ENCODE measurements around the gene CLSTN2. TPM values are rescaled to one million over a fixed set of nuclear protein-coding genes. Genes with fewer than 3 reads are reported as not detected.

Gene CLSTN2
- total and polyA plus RNA-seq, 4 donors = 0.09 to 2.2 (median 0.55) TPM

GRCh38 chr3:140545197-140545596 is 610.2 kb downstream of the CLSTN2 start:
- 83% methylated on average over 1 of the region's 1 CpG for WGBS

DNA sequence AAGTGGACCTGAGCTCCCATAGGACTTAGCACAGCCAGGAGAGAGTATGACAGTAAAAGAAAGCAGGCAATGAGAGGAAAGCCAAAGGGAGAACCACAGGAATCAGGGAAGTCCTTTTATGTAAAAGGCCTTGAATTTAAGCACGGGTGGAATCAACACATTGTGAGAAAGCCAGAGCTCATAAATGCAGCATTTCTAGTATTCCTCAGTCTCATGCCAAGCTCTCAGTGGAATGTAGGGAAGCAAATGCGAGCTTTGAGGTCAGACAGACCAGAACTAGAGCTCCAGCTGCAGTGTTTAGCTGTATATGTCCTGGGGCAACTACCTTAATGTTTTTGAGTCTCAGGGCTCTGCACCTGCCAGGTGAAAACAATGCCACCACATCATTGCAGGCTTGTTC is 610.8 kb downstream of the CLSTN2 start:
- DNase-seq (ENCODE audit: low spot score) = no peak
- no peak for TF ChIP-seq GABPA (IDR thresholded peaks at IDR 0.05 in 1 of 2, conservative IDR thresholded peaks at IDR 0.05 in 1 of 2)
- TF ChIP-seq RAD21 (IDR thresholded peaks at IDR 0.05) = no peak
- no peak for TF ChIP-seq ZBTB33 (IDR thresholded peaks at IDR 0.05)
- no peak for TF ChIP-seq TAF1 (conservative IDR thresholded peaks at IDR 0.05)
- TF ChIP-seq, protein P1, sequence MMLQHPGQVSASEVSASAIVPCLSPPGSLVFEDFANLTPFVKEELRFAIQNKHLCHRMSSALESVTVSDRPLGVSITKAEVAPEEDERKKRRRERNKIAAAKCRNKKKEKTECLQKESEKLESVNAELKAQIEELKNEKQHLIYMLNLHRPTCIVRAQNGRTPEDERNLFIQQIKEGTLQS (IDR thresholded peaks at IDR 0.05) = no peak
- no peak for TF ChIP-seq JUND (IDR thresholded peaks at IDR 0.05)
- no peak for TF ChIP-seq HNF4A (conservative IDR thresholded peaks at IDR 0.05)
- no peak for TF ChIP-seq EGR1 (IDR thresholded peaks at IDR 0.05; ENCODE audit: low read depth in 2 of 2)
- WGBS = 66% methylated on average over 2 of the region's 2 CpGs

More at GRCh38 chr3:140545197-140545596, 610.2 kb downstream of the CLSTN2 start:
- Histone ChIP-seq H3K4me3 (ENCODE audit: low read depth in 1 of 3, low read length in 3 of 3) (no peak overlapping the region), H3K36me3 (ENCODE audit: control insufficient read depth in 4 of 4, insufficient read depth in 3 of 4, low read depth in 1 of 4, low read length in 3 of 4) (no peaks in the 10 kb centered on the region), H3K27me3 (ENCODE audit: control insufficient read depth in 4 of 4, insufficient read depth in 4 of 4, low read length in 3 of 4) (no peaks in the 10 kb centered on the region), H3K9ac (ENCODE audit: low read depth in 1 of 2, low read length in 2 of 2) (no peak overlapping the region), H3K4me1 (ENCODE audit: control insufficient read depth in 4 of 4, insufficient read depth in 4 of 4, low read length in 3 of 4) (no peaks in the 10 kb centered on the region), H3K9me3 (ENCODE audit: control insufficient read depth in 4 of 4, low read length in 3 of 4) (no peaks in the 10 kb centered on the region), H3K27ac (ENCODE audit: low read depth in 1 of 2, low read length in 2 of 2) (no peak overlapping the region)
- DNase-seq (ENCODE audit: low spot score) = no peak
- no peak for TF ChIP-seq EGR1 (IDR thresholded peaks at IDR 0.05; ENCODE audit: low read depth in 2 of 2)
- TF ChIP-seq, protein P2, sequence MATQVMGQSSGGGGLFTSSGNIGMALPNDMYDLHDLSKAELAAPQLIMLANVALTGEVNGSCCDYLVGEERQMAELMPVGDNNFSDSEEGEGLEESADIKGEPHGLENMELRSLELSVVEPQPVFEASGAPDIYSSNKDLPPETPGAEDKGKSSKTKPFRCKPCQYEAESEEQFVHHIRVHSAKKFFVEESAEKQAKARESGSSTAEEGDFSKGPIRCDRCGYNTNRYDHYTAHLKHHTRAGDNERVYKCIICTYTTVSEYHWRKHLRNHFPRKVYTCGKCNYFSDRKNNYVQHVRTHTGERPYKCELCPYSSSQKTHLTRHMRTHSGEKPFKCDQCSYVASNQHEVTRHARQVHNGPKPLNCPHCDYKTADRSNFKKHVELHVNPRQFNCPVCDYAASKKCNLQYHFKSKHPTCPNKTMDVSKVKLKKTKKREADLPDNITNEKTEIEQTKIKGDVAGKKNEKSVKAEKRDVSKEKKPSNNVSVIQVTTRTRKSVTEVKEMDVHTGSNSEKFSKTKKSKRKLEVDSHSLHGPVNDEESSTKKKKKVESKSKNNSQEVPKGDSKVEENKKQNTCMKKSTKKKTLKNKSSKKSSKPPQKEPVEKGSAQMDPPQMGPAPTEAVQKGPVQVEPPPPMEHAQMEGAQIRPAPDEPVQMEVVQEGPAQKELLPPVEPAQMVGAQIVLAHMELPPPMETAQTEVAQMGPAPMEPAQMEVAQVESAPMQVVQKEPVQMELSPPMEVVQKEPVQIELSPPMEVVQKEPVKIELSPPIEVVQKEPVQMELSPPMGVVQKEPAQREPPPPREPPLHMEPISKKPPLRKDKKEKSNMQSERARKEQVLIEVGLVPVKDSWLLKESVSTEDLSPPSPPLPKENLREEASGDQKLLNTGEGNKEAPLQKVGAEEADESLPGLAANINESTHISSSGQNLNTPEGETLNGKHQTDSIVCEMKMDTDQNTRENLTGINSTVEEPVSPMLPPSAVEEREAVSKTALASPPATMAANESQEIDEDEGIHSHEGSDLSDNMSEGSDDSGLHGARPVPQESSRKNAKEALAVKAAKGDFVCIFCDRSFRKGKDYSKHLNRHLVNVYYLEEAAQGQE (IDR thresholded peaks at IDR 0.05) = no peak
- TF ChIP-seq FOXA2 (IDR thresholded peaks at IDR 0.05) = no peak
- TF ChIP-seq SP1 (IDR thresholded peaks at IDR 0.05) = no peak
- no peak for TF ChIP-seq RXRA (IDR thresholded peaks at IDR 0.05)
- no peak for TF ChIP-seq MAX (IDR thresholded peaks at IDR 0.05)
- no peak for TF ChIP-seq HNF4G (IDR thresholded peaks at IDR 0.05)
- TF ChIP-seq NR2F2 (IDR thresholded peaks at IDR 0.05) = no peak
- no peak for TF ChIP-seq TAF1 (conservative IDR thresholded peaks at IDR 0.05)

More for the DNA sequence above, 610.8 kb downstream of the CLSTN2 start:
- Histone ChIP-seq H3K4me1 (ENCODE audit: control insufficient read depth in 4 of 4, insufficient read depth in 4 of 4, low read length in 3 of 4) (no peaks in the 10 kb centered on the region), H3K27ac (ENCODE audit: low read depth in 1 of 2, low read length in 2 of 2) (no peak overlapping the region), H3K4me3 (ENCODE audit: low read depth in 1 of 3, low read length in 3 of 3) (no peak overlapping the region), H3K9me3 (ENCODE audit: control insufficient read depth in 4 of 4, low read length in 3 of 4) (no peaks in the 10 kb centered on the region), H3K9ac (ENCODE audit: low read depth in 1 of 2, low read length in 2 of 2) (no peak overlapping the region), H3K36me3 (ENCODE audit: control insufficient read depth in 4 of 4, insufficient read depth in 3 of 4, low read depth in 1 of 4, low read length in 3 of 4) (no peaks in the 10 kb centered on the region), H3K27me3 (ENCODE audit: control insufficient read depth in 4 of 4, insufficient read depth in 4 of 4, low read length in 3 of 4) (no peaks in the 10 kb centered on the region)
